GM12891 (cell line): ENCODE measurements around the gene SMIM7.

Source experiments
- DNase-seq: peaks from one replicate; pipeline ENCODE4 v3.0.0; 2011; ENCODE audit warnings: low spot score; ENCODE audit not compliant: insufficient read length
- FAIRE-seq: peaks from 2 replicates; lab custom pipeline; 2011; peaks lifted over from hg19 to GRCh38; lab: Jason Lieb, UNC
- PAX5 ChIP-seq: IDR thresholded peaks from 2 replicates; pipeline ENCODE4 v1.6.1; 2011; ENCODE audit warnings: low read length, moderate library complexity, mild to moderate bottlenecking; ENCODE audit not compliant: insufficient read depth, severe bottlenecking
- POLR2A ChIP-seq: IDR thresholded peaks from 2 replicates; pipeline ENCODE4 v1.6.1; 2011; ENCODE audit warnings: low read depth, low read length, control low read depth
- POLR2AphosphoS5 ChIP-seq: IDR thresholded peaks from 2 replicates; pipeline ENCODE4 v1.6.1; 2011; ENCODE audit warnings: low read depth, low read length, control low read depth
- POU2F2 ChIP-seq: IDR thresholded peaks from 2 replicates; pipeline ENCODE4 v1.6.1; 2011; ENCODE audit warnings: low read depth, mild to moderate bottlenecking, control low read depth, low read length, moderate library complexity
- SPI1 ChIP-seq: IDR thresholded peaks from 2 replicates; pipeline ENCODE4 v1.6.1; 2011; ENCODE audit warnings: low read depth, low read length, control low read depth
- TAF1 ChIP-seq: IDR thresholded peaks from 2 replicates; pipeline ENCODE4 v1.6.1; 2011; ENCODE audit warnings: low read depth, low read length, control low read depth

The SMIM7 gene

GRCh38 chr19:16613841-16614240, 46.1 kb downstream of the SMIM7 start:
- DNase-seq: no peak
- TF ChIP-seq POLR2AphosphoS5: no peak
- TF ChIP-seq POLR2A: no peak
- no peak for TF ChIP-seq POU2F2
- no peak for TF ChIP-seq SPI1
- TF ChIP-seq PAX5: no peak
- TF ChIP-seq TAF1: no peak
- no peak for FAIRE-seq

GRCh38 chr19:16612636-16613035, 47.3 kb downstream of the SMIM7 start:
- DNase-seq (no peak), FAIRE-seq (peak; percentile 13)
- no peak for TF ChIP-seq PAX5
- no peak for TF ChIP-seq POLR2AphosphoS5
- no peak for TF ChIP-seq TAF1
- no peak for TF ChIP-seq POLR2A
- no peak for TF ChIP-seq SPI1
- TF ChIP-seq POU2F2: no peak

- TF ChIP-seq POLR2A (no peak), POLR2AphosphoS5 (no peak), SPI1 (no peak), PAX5 (no peak), TAF1 (no peak), POU2F2 (no peak)
Measured at GRCh38 chr19:16611121-16611520, 48.8 kb downstream of the SMIM7 start.

GRCh38 chr19:16609511-16610200, 50.3 kb downstream of the SMIM7 start:
- DNase-seq (no peak), FAIRE-seq (no peak)
- TF ChIP-seq POLR2A (no peak), POU2F2 (no peak), TAF1 (no peak), PAX5 (no peak), POLR2AphosphoS5 (no peak), SPI1 (no peak)

More at GRCh38 chr19:16611121-16611520, 48.8 kb downstream of the SMIM7 start:
- FAIRE-seq (no peak), DNase-seq (no peak)

- FAIRE-seq (peak; percentile 35), DNase-seq (no peak)
- TF ChIP-seq PAX5 (no peak), POLR2A (no peak), POU2F2 (no peak), SPI1 (no peak), POLR2AphosphoS5 (no peak), TAF1 (no peak)
Measured at GRCh38 chr19:16608290-16608739, 51.6 kb downstream of the SMIM7 start.

GRCh38 chr19:16607819-16608218, 52.1 kb downstream of the SMIM7 start:
- DNase-seq: no peak
- no peak for FAIRE-seq
- no peak for TF ChIP-seq TAF1
- TF ChIP-seq SPI1: no peak
- TF ChIP-seq POLR2A: no peak

GRCh38 chr19:16605553-16605994, 54.4 kb downstream of the SMIM7 start:
- TF ChIP-seq TAF1: no peak
- no peak for TF ChIP-seq POU2F2
- no peak for TF ChIP-seq PAX5
- TF ChIP-seq POLR2A: no peak
- no peak for TF ChIP-seq POLR2AphosphoS5
- TF ChIP-seq SPI1: no peak
- peak; percentile 5 for FAIRE-seq
- no peak for DNase-seq

- no peak for FAIRE-seq
Measured at GRCh38 chr19:16605115-16605514, 54.8 kb downstream of the SMIM7 start.

GRCh38 chr19:16604615-16605014, 55.3 kb downstream of the SMIM7 start:
- FAIRE-seq (no peak), DNase-seq (no peak)
- TF ChIP-seq POLR2AphosphoS5: no peak

More at GRCh38 chr19:16605115-16605514, 54.8 kb downstream of the SMIM7 start:
- DNase-seq: no peak
- TF ChIP-seq PAX5: no peak
- TF ChIP-seq SPI1: peak; percentile 42

GRCh38 chr19:16603090-16603489, 56.9 kb downstream of the SMIM7 start:
- FAIRE-seq (no peak), DNase-seq (no peak)
- TF ChIP-seq TAF1 (no peak), PAX5 (no peak), POU2F2 (no peak), POLR2A (no peak), SPI1 (no peak), POLR2AphosphoS5 (no peak)
